A549 (cell line): ENCODE measurements around the gene ZC3H4. TPM values are rescaled to one million over a fixed set of nuclear protein-coding genes. Genes with fewer than 3 reads are reported as not detected.

Experiments used
- ATAC-seq, 2 experiments: fragments of 200-7000 bp in 1 of 2; fragments of >200 bp in 1 of 2; cut with Nextera tagmentation in 1 of 2; cut with Tn5 transposase in 1 of 2; 3 replicates each; pipeline versions ENCODE4 v1.8.0 to v1.9.1; 2018 to 2020; ENCODE audit warnings: mild to moderate bottlenecking in 1 of 2, moderate library complexity in 1 of 2
- CTCF ChIA-PET: fragments of 300-600 bp; sonication (Branson Sonifier 250); formaldehyde crosslinking; extraction: SDS; loops from one replicate; lab custom pipeline; 2021; ENCODE audit warnings: antibody characterized with exemption, inconsistent platforms; lab: Yijun Ruan, JAX
- POLR2A ChIA-PET: fragments of 350-600 bp; formaldehyde crosslinking; extraction: SDS; loops from one replicate; lab custom pipeline; 2021; ENCODE audit warnings: antibody characterized with exemption, inconsistent platforms; lab: Yijun Ruan, JAX
- DNase-seq, 2 experiments: peaks; one replicate each; pipeline versions ENCODE4 v3.0.0 to v3.0.0-alpha.2; 2011 to 2016; ENCODE audit warnings: low read depth in 1 of 2, low spot score in 1 of 2
- FAIRE-seq: peaks from 2 replicates; lab custom pipeline; 2011; peaks lifted over from hg19 to GRCh38; lab: Jason Lieb, UNC
- H3K27ac ChIP-seq, 2 experiments: fragments of >200 bp; sonication (Bioruptor Twin); formaldehyde crosslinking; 3 replicates each; pipeline ENCODE4 v1.5.1; 2016 to 2017
- H3K4me1 ChIP-seq: fragments of >200 bp; sonication (Bioruptor Twin); formaldehyde crosslinking; 3 replicates; pipeline ENCODE4 v1.6.1; 2016
- H3K4me2 ChIP-seq: fragments of >200 bp; sonication (Bioruptor Twin); formaldehyde crosslinking; 3 replicates; pipeline ENCODE4 v1.6.1; 2016
- H3K4me3 ChIP-seq: fragments of >200 bp; sonication (Bioruptor Twin); formaldehyde crosslinking; 3 replicates; pipeline ENCODE4 v1.5.1; 2016
- H3K9me3 ChIP-seq: fragments of >200 bp; sonication (Bioruptor Twin); formaldehyde crosslinking; 3 replicates; pipeline ENCODE4 v1.6.1; 2016
- BHLHE40 ChIP-seq: IDR thresholded peaks from 2 replicates; pipeline ENCODE4 v1.6.1; 2012; ENCODE audit warnings: low read depth, low read length, inconsistent platforms
- CHD2 ChIP-seq: fragments of 150-350 bp; IDR thresholded peaks from 2 replicates; pipeline ENCODE4 v1.6.1; 2014; ENCODE audit warnings: low read length; ENCODE audit not compliant: partially characterized antibody
- CHD4 ChIP-seq: fragments of 200-600 bp; sonication (generic); IDR thresholded peaks from 2 replicates; pipeline ENCODE4 v1.6.1; 2016; ENCODE audit warnings: antibody characterized with exemption, mild to moderate bottlenecking, borderline replicate concordance
- EHF ChIP-seq: fragments of 250-450 bp; sonication (Bioruptor Pico); IDR thresholded peaks from 2 replicates; pipeline ENCODE4 v1.5.0; 2020; ENCODE audit warnings: mild to moderate bottlenecking
- FOXS1 ChIP-seq: fragments of 250-450 bp; sonication (Bioruptor Pico); IDR thresholded peaks from 2 replicates; pipeline ENCODE4 v1.5.0; 2020; ENCODE audit warnings: mild to moderate bottlenecking, moderate library complexity
- HEYL ChIP-seq: fragments of 250-450 bp; sonication (Bioruptor Pico); IDR thresholded peaks from 2 replicates; pipeline ENCODE4 v1.8.0; 2021; ENCODE audit warnings: mild to moderate bottlenecking, moderate library complexity
- HOXB5 ChIP-seq: fragments of 250-450 bp; sonication (Bioruptor Pico); IDR thresholded peaks from 2 replicates; pipeline ENCODE4 v1.5.0; 2020; ENCODE audit warnings: mild to moderate bottlenecking, moderate library complexity
- JUNB ChIP-seq: fragments of >200 bp; sonication (Bioruptor Twin); formaldehyde crosslinking; IDR thresholded peaks from 2 replicates; pipeline ENCODE4 v1.6.1; 2016
- MAFK ChIP-seq: fragments of 450-650 bp; IDR thresholded peaks from 2 replicates; pipeline ENCODE4 v1.6.1; 2014; ENCODE audit not compliant: partially characterized antibody
- MAZ ChIP-seq: fragments of 150-350 bp; IDR thresholded peaks from 2 replicates; pipeline ENCODE4 v1.6.1; 2014; ENCODE audit warnings: antibody characterized with exemption, low read depth, low read length, borderline replicate concordance
- MYC ChIP-seq: IDR thresholded peaks from 2 replicates; pipeline ENCODE4 v1.6.1; 2012; ENCODE audit warnings: mild to moderate bottlenecking, inconsistent platforms, low read length, improper control_type of control experiment, borderline replicate concordance
- NFE2L2 ChIP-seq: fragments of 150-350 bp; conservative IDR thresholded peaks from 2 replicates; pipeline ENCODE4 v1.6.1; 2014; ENCODE audit warnings: low read length
- PHF8 ChIP-seq: fragments of 200-600 bp; sonication (generic); IDR thresholded peaks from 2 replicates; pipeline ENCODE4 v1.6.1; 2016; ENCODE audit warnings: low read depth, mild to moderate bottlenecking, antibody characterized with exemption, moderate library complexity, borderline replicate concordance
- POLR2AphosphoS2 ChIP-seq: conservative IDR thresholded peaks from 2 replicates; pipeline ENCODE4 v1.6.1; 2012; ENCODE audit warnings: low read length, improper control_type of control experiment, inconsistent platforms
- SMC3 ChIP-seq: fragments of >200 bp; sonication (Bioruptor Twin); formaldehyde crosslinking; IDR thresholded peaks from 3 replicates; pipeline ENCODE4 v1.6.1; 2018; ENCODE audit warnings: inconsistent platforms
- ZFP36 ChIP-seq: fragments of 450-650 bp; IDR thresholded peaks from 2 replicates; pipeline ENCODE4 v1.6.1; 2014; ENCODE audit warnings: borderline replicate concordance; ENCODE audit not compliant: partially characterized antibody
- ZSCAN20 ChIP-seq: fragments of 250-450 bp; sonication (Bioruptor Pico); IDR thresholded peaks from 2 replicates; pipeline ENCODE4 v1.8.0; 2022; ENCODE audit warnings: mild to moderate bottlenecking, moderate library complexity
- WGBS: methylation state at CpG from one replicate; pipeline ENCODE4 v1.1.6; 2017; ENCODE audit errors: missing lambda C conversion rate; 5-methylcytosine and 5-hydroxymethylcytosine counted together
- polyA plus RNA-seq, 4 experiments: library from polyadenylated mRNA; depleted of rRNA in 3 of 4; stranded (reverse); fragments of >200 nt; fragmentation: RNase III in 1 of 4; extraction: RNeasy Plus Mini Kit Qiagen cat#74134 plus additional on column Dnase treatment in 1 of 4; gene quantifications; 2 replicates in 3 of 4; 3 replicates in 1 of 4; pipeline ENCODE4 v1.2.3, GENCODE V29; 2011 to 2017
- TF ChIP-seq, protein P1 (sequence below): IDR thresholded peaks from 2 replicates; pipeline ENCODE4 v1.6.1; 2012
- TF ChIP-seq, protein P2 (sequence below): fragments of 150-350 bp; IDR thresholded peaks from 2 replicates; pipeline ENCODE4 v1.6.1; 2014; ENCODE audit warnings: low read depth, mild to moderate bottlenecking, low read length
- TF ChIP-seq, protein P3 (sequence below): fragments of 250-450 bp; sonication (Bioruptor Pico); IDR thresholded peaks from 2 replicates; pipeline ENCODE4 v1.5.0; 2021; ENCODE audit warnings: mild to moderate bottlenecking, moderate library complexity, borderline replicate concordance
- TF ChIP-seq, protein P4 (sequence below): IDR thresholded peaks from 2 replicates; pipeline ENCODE4 v1.6.1; 2012; ENCODE audit warnings: low read depth, borderline replicate concordance
- TF ChIP-seq, protein P5 (sequence below): fragments of 450-650 bp; IDR thresholded peaks from 2 replicates; pipeline ENCODE4 v1.6.1; 2014; ENCODE audit warnings: antibody characterized with exemption
- TF ChIP-seq, protein P6 (sequence below): fragments of 250-450 bp; sonication (Bioruptor Pico); IDR thresholded peaks from 2 replicates; pipeline ENCODE4 v1.5.0; 2020; ENCODE audit warnings: low read depth, mild to moderate bottlenecking, moderate library complexity
- TF ChIP-seq, protein P7 (sequence below): fragments of >200 bp; sonication (Bioruptor Twin); formaldehyde crosslinking; IDR thresholded peaks from 3 replicates; pipeline ENCODE4 v1.6.1; 2016

Gene ZC3H4
- polyA plus RNA-seq, 2 of the 4 experiments (the other 2 are of a cell fraction): 7.7 to 33.4 TPM

DNA sequence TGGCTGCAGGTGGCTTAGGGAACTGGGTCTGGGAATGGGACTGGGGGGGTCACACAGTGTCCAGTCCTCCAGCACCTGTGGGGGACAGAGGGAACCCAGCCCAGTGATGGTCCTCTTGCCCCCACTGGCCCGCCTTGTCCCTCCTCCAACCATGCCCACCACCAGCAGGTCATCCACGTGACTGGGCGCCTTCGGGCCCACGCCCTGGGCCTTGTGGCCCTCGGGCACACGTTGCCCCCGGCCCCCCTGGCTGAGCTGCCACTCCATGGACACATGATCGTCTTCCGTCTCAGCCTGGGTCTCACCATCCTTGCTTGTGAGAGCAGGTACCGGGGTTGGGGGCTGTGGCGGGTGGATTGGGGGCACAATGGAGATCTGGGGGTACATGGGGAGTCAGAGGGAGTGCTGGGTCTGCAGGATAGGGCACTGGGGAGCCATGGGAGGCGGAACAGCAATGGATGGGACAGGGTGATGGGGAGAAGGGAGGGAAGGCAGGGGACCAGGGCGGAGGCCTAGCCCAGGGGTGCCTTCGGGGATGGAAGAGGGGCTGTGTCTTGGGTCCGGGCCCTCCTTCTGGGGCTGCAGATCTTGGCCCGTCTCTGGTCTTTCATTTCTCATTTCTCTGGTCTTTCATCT is 74.2 kb downstream of the ZC3H4 start:
- CTCF ChIA-PET: interaction anchor here (0.6 to 1.2 kb wide), 2 partner anchors 49 to 289 kb away, joined by 3 read pairs; no protein-coding TSS in a partner anchor
- Histone ChIP-seq H3K4me3 (no peak overlapping the region), H3K27ac (no peak overlapping the region), H3K9me3 (no peaks in the 10 kb centered on the region), H3K4me2 (no peak overlapping the region), H3K4me1 (peaks cover 17% of the 10 kb centered on the region)
- no peak for TF ChIP-seq JUNB
- TF ChIP-seq, protein P1, sequence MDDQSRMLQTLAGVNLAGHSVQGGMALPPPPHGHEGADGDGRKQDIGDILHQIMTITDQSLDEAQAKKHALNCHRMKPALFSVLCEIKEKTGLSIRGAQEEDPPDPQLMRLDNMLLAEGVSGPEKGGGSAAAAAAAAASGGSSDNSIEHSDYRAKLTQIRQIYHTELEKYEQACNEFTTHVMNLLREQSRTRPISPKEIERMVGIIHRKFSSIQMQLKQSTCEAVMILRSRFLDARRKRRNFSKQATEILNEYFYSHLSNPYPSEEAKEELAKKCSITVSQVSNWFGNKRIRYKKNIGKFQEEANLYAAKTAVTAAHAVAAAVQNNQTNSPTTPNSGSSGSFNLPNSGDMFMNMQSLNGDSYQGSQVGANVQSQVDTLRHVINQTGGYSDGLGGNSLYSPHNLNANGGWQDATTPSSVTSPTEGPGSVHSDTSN: no peak
- TF ChIP-seq, protein P2, sequence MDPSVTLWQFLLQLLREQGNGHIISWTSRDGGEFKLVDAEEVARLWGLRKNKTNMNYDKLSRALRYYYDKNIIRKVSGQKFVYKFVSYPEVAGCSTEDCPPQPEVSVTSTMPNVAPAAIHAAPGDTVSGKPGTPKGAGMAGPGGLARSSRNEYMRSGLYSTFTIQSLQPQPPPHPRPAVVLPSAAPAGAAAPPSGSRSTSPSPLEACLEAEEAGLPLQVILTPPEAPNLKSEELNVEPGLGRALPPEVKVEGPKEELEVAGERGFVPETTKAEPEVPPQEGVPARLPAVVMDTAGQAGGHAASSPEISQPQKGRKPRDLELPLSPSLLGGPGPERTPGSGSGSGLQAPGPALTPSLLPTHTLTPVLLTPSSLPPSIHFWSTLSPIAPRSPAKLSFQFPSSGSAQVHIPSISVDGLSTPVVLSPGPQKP: no peak
- no peak for TF ChIP-seq CHD4
- TF ChIP-seq SMC3: no peak
- no peak for TF ChIP-seq ZSCAN20 (CRISPR knock-in tag)
- no peak for TF ChIP-seq MYC
- TF ChIP-seq, protein P3, sequence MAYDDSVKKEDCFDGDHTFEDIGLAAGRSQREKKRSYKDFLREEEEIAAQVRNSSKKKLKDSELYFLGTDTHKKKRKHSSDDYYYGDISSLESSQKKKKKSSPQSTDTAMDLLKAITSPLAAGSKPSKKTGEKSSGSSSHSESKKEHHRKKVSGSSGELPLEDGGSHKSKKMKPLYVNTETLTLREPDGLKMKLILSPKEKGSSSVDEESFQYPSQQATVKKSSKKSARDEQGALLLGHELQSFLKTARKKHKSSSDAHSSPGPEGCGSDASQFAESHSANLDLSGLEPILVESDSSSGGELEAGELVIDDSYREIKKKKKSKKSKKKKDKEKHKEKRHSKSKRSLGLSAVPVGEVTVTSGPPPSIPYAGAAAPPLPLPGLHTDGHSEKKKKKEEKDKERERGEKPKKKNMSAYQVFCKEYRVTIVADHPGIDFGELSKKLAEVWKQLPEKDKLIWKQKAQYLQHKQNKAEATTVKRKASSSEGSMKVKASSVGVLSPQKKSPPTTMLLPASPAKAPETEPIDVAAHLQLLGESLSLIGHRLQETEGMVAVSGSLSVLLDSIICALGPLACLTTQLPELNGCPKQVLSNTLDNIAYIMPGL (CRISPR knock-in tag): no peak
- no peak for TF ChIP-seq ZFP36
- no peak for TF ChIP-seq MAZ
- TF ChIP-seq MAFK: no peak
- no peak for TF ChIP-seq CHD2
- TF ChIP-seq, protein P4, sequence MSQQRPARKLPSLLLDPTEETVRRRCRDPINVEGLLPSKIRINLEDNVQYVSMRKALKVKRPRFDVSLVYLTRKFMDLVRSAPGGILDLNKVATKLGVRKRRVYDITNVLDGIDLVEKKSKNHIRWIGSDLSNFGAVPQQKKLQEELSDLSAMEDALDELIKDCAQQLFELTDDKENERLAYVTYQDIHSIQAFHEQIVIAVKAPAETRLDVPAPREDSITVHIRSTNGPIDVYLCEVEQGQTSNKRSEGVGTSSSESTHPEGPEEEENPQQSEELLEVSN: no peak
- no peak for TF ChIP-seq BHLHE40
- TF ChIP-seq, protein P5, sequence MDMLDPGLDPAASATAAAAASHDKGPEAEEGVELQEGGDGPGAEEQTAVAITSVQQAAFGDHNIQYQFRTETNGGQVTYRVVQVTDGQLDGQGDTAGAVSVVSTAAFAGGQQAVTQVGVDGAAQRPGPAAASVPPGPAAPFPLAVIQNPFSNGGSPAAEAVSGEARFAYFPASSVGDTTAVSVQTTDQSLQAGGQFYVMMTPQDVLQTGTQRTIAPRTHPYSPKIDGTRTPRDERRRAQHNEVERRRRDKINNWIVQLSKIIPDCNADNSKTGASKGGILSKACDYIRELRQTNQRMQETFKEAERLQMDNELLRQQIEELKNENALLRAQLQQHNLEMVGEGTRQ: no peak
- no peak for TF ChIP-seq POLR2AphosphoS2
- no peak for TF ChIP-seq NFE2L2
- WGBS: 88% methylated on average over 17 of the region's 17 CpGs
- ATAC-seq (no peak), DNase-seq (no peak), FAIRE-seq (no peak)
- POLR2A ChIA-PET: interaction anchor here (1.3 kb wide), 1 partner anchor 74 kb away, joined by 4 read pairs; the partner anchor contains the start of gene ZC3H4

DNA sequence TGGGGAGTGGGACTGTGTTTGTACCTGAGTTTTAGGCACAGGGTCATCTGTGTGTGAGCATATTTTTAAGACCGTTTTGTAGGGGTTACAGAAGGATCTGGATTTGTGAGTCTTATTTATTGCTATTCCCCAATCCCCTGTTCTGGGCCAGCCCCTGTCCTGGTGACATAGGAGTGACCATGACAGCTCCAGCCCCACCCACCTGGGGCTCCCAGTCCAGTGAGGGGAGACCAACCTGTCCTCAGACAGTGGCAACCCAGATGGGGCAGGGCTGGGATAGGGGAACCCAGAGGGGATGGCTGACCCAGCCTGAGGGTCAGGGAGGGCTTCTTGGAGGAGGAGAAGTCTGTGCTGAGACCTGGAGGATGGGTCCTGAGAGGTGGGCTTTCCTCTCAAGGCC is 75.8 kb downstream of the ZC3H4 start:
- no peak overlapping the region for H3K27ac ChIP-seq
- WGBS: 68% methylated on average over 1 of the region's 1 CpG
- DNase-seq (no peak), ATAC-seq (no peak), FAIRE-seq (no peak)
- ChIA-PET POLR2A (interaction anchor here (0.6 kb wide), 1 partner anchor 82 kb away, joined by 3 read pairs; no protein-coding TSS in a partner anchor), CTCF (interaction anchor here (0.7 to 11.2 kb wide), 11 partner anchors 25 to 268 kb away, joined by 3 to 127 read pairs (median 6); no protein-coding TSS in a partner anchor)
- no peaks in the 10 kb centered on the region for H3K9me3 ChIP-seq
- H3K4me3 ChIP-seq: no peak overlapping the region
- TF ChIP-seq, protein P6, sequence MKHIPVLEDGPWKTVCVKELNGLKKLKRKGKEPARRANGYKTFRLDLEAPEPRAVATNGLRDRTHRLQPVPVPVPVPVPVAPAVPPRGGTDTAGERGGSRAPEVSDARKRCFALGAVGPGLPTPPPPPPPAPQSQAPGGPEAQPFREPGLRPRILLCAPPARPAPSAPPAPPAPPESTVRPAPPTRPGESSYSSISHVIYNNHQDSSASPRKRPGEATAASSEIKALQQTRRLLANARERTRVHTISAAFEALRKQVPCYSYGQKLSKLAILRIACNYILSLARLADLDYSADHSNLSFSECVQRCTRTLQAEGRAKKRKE (CRISPR knock-in tag): no peak
- TF ChIP-seq, protein P3 (CRISPR knock-in tag): no peak
- TF ChIP-seq, protein P7, sequence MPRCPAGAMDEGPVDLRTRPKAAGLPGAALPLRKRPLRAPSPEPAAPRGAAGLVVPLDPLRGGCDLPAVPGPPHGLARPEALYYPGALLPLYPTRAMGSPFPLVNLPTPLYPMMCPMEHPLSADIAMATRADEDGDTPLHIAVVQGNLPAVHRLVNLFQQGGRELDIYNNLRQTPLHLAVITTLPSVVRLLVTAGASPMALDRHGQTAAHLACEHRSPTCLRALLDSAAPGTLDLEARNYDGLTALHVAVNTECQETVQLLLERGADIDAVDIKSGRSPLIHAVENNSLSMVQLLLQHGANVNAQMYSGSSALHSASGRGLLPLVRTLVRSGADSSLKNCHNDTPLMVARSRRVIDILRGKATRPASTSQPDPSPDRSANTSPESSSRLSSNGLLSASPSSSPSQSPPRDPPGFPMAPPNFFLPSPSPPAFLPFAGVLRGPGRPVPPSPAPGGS: no peak
- no peak for TF ChIP-seq HOXB5 (CRISPR knock-in tag)
- no peak for TF ChIP-seq EHF (CRISPR knock-in tag)
- no peak for TF ChIP-seq FOXS1 (CRISPR knock-in tag)
- no peak for TF ChIP-seq PHF8
- no peak for TF ChIP-seq MAFK
- TF ChIP-seq HEYL (CRISPR knock-in tag): no peak
- TF ChIP-seq, all 56 proteins: peak for 0
- Histone ChIP-seq H3K4me2 (no peak overlapping the region), H3K4me1 (peaks cover 17% of the 10 kb centered on the region)
